Measurements from ENCODE around the gene DMRT2. TPM values are rescaled to one million over a fixed set of nuclear protein-coding genes. Genes with fewer than 3 reads are reported as not detected.

DMRT2 gene
- total and polyA plus RNA-seq, 2 of the 13 experiments (the other 11 are each of a cell fraction or from before 2014, with no cell fraction given), result not detected

GRCh38 chr9:1025131-1025530 lies 25.0 kb upstream of the DMRT2 start:
- in situ Hi-C loops (cut with HindIII; ENCODE audit: extremely low pct_ligation_motif_present, low pct_unique_long_range_greater_than_20kb), result no loop called here
- CTCF ChIA-PET (ENCODE audit: low intra/inter-chr PET ratio, low total read pairs), result no interaction called here
- WGBS (ENCODE audit: low lambda C conversion rate), result 16% methylated on average over 7 of the region's 8 CpGs
- intact Hi-C loops (cut with micrococcal nuclease; ENCODE audit: unreplicated experiment), result no loop called here
- Histone ChIP-seq H3K9me3 (ENCODE audit: low read length) (peaks cover 4% of the 10 kb centered on the region; the same call in 1 of the 2 replicates), H3K4me2 (ENCODE audit: low read depth, low read length) (no peak overlapping the region), H3K9ac (ENCODE audit: insufficient read depth, low read depth, low read length) (no peak overlapping the region), H3K27ac (ENCODE audit: extremely low read length, insufficient read depth, low read length) (no peak overlapping the region), H3K4me1 (ENCODE audit: insufficient read depth, low read length) (no peaks in the 10 kb centered on the region), H3K27me3 (ENCODE audit: control insufficient read depth in 1 of 2, insufficient read depth in 2 of 2, low read length in 2 of 2) (peaks cover 1 to 9% of the 10 kb centered on the region in 2 experiments; a peak in 1 of 5 replicates), H2AFZ (ENCODE audit: low read length) (no peak overlapping the region), H3K36me3 (replicated peaks in 1 of 2; ENCODE audit: control insufficient read depth in 1 of 2, insufficient read depth in 2 of 2, low read length in 2 of 2) (no peaks in the 10 kb centered on the region), H3K79me2 (ENCODE audit: insufficient read depth, low read length) (no peaks in the 10 kb centered on the region), H4K20me1 (ENCODE audit: insufficient read depth, low read length) (no peaks in the 10 kb centered on the region), H3K4me3 (replicated peaks in 1 of 3; ENCODE audit: insufficient read depth in 1 of 3, low read depth in 2 of 3, low read length in 3 of 3) (no peak overlapping the region)
- POLR2A ChIA-PET, result no interaction called here
- no peak for ATAC-seq
- DNase-seq (ENCODE audit: low spot score), result no peak
- BruUV-seq (replicated peaks), result no TSS peak
- TF ChIP-seq NPAS2 (CRISPR knock-in tag; IDR thresholded peaks at IDR 0.05; ENCODE audit: borderline replicate concordance), result no peak
- FAIRE-seq, result no peak

GRCh38 chr9:1026219-1026618 lies 23.9 kb upstream of the DMRT2 start:
- Histone ChIP-seq H4K20me1 (ENCODE audit: insufficient read depth, low read length) (no peaks in the 10 kb centered on the region), H3K79me2 (ENCODE audit: insufficient read depth, low read length) (no peaks in the 10 kb centered on the region), H3K4me1 (ENCODE audit: insufficient read depth, low read length) (no peaks in the 10 kb centered on the region), H3K4me2 (ENCODE audit: low read depth, low read length) (no peak overlapping the region), H3K4me3 (replicated peaks in 1 of 3; ENCODE audit: insufficient read depth in 1 of 3, low read depth in 2 of 3, low read length in 3 of 3) (no peak overlapping the region), H3K36me3 (replicated peaks in 1 of 2; ENCODE audit: control insufficient read depth in 1 of 2, insufficient read depth in 2 of 2, low read length in 2 of 2) (no peaks in the 10 kb centered on the region), H3K27me3 (ENCODE audit: control insufficient read depth in 1 of 2, insufficient read depth in 2 of 2, low read length in 2 of 2) (peaks cover 1 to 5% of the 10 kb centered on the region in 2 experiments; a peak in 1 of 5 replicates), H2AFZ (ENCODE audit: low read length) (no peak overlapping the region), H3K9ac (ENCODE audit: insufficient read depth, low read depth, low read length) (no peak overlapping the region), H3K27ac (ENCODE audit: extremely low read length, insufficient read depth, low read length) (no peak overlapping the region), H3K9me3 (ENCODE audit: low read length) (peaks cover 4% of the 10 kb centered on the region; the same call in 1 of the 2 replicates)
- intact Hi-C loops (cut with micrococcal nuclease; ENCODE audit: unreplicated experiment), result no loop called here
- in situ Hi-C loops (cut with HindIII; ENCODE audit: extremely low pct_ligation_motif_present, low pct_unique_long_range_greater_than_20kb), result no loop called here
- no peak for ATAC-seq
- ChIA-PET POLR2A (no interaction called here), CTCF (ENCODE audit: low intra/inter-chr PET ratio, low total read pairs) (no interaction called here)
- FAIRE-seq, result no peak
- no peak for DNase-seq (ENCODE audit: low spot score)
- BruUV-seq (replicated peaks), result no TSS peak
- no peak for TF ChIP-seq ESRRA (CRISPR knock-in tag; IDR thresholded peaks at IDR 0.05; ENCODE audit: low read depth)
- no peak for TF ChIP-seq JUN (CRISPR knock-in tag; IDR thresholded peaks at IDR 0.05)
- no peak for TF ChIP-seq ZNF562 (CRISPR knock-in tag; IDR thresholded peaks at IDR 0.05; ENCODE audit: borderline replicate concordance)
- TF ChIP-seq ZNF143 (CRISPR knock-in tag; IDR thresholded peaks at IDR 0.05), result no peak
- TF ChIP-seq ARID4A (CRISPR knock-in tag; IDR thresholded peaks at IDR 0.05; ENCODE audit: borderline replicate concordance), result no peak
- no peak for TF ChIP-seq TARDBP (CRISPR knock-in tag; IDR thresholded peaks at IDR 0.05)
- no peak for TF ChIP-seq ZNF607 (CRISPR knock-in tag; IDR thresholded peaks at IDR 0.05; ENCODE audit: borderline replicate concordance)
- TF ChIP-seq ZFY (CRISPR knock-in tag; IDR thresholded peaks at IDR 0.05), result no peak

All from HepG2 (cell line).